DMS53 treated with DMSO at 0.1 percent for 48 hours (cell line): ENCODE results near the gene ATF6.

Experiments
- DNase-seq: peaks from one replicate; lab custom pipeline; 2025; ENCODE audit not compliant: unreplicated experiment; lab: John Stamatoyannopoulos, UW

The ATF6 gene

GRCh38 chr1:161885759-161886158 is 119.6 kb downstream of the ATF6 start:
- DNase-seq: no peak

GRCh38 chr1:161886589-161886988 is 120.5 kb downstream of the ATF6 start:
- no peak for DNase-seq

- no peak for DNase-seq
These were observed 121.7 kb downstream of the ATF6 start for GRCh38 chr1:161887730-161888287.

GRCh38 chr1:161890574-161890973 is 124.5 kb downstream of the ATF6 start:
- DNase-seq: no peak

- no peak for DNase-seq
These were observed 133.0 kb downstream of the ATF6 start for GRCh38 chr1:161899091-161899490.

- DNase-seq: no peak
These were observed 134.0 kb downstream of the ATF6 start for GRCh38 chr1:161900160-161900559.

- no peak for DNase-seq
These were observed 136.1 kb downstream of the ATF6 start for GRCh38 chr1:161902182-161902581.

GRCh38 chr1:161905269-161905884 is 139.3 kb downstream of the ATF6 start:
- peak; percentile 10 for DNase-seq

GRCh38 chr1:161907265-161907664 is 141.1 kb downstream of the ATF6 start:
- no peak for DNase-seq

- DNase-seq: no peak
These were observed 142.1 kb downstream of the ATF6 start for GRCh38 chr1:161908264-161908663.

- DNase-seq: no peak
These were observed 144.5 kb downstream of the ATF6 start for GRCh38 chr1:161910604-161911003.

- DNase-seq: no peak
These were observed 147.5 kb downstream of the ATF6 start for GRCh38 chr1:161913482-161914140.

- DNase-seq: no peak
These were observed 148.5 kb downstream of the ATF6 start for GRCh38 chr1:161914595-161914994.

- no peak for DNase-seq
These were observed 149.0 kb downstream of the ATF6 start for GRCh38 chr1:161915051-161915503.

- no peak for DNase-seq
These were observed 149.9 kb downstream of the ATF6 start for GRCh38 chr1:161915978-161916377.

- no peak for DNase-seq
These were observed 153.1 kb downstream of the ATF6 start for GRCh38 chr1:161919229-161919628.

- DNase-seq: no peak
These were observed 155.4 kb downstream of the ATF6 start for GRCh38 chr1:161921491-161921890.

- DNase-seq: no peak
These were observed 155.9 kb downstream of the ATF6 start for GRCh38 chr1:161921990-161922389.

GRCh38 chr1:161928056-161928455 is 161.9 kb downstream of the ATF6 start:
- DNase-seq: no peak

GRCh38 chr1:161929137-161929536 is 163.0 kb downstream of the ATF6 start:
- no peak for DNase-seq

- DNase-seq: no peak
These were observed 163.9 kb downstream of the ATF6 start for GRCh38 chr1:161930064-161930463.

GRCh38 chr1:161932668-161933067 is 166.5 kb downstream of the ATF6 start:
- no peak for DNase-seq
